GM18909 (cell line): ENCODE measurements around the gene CYP24A1.
"Not testable (repeated sequence)": the region's sequence is repeated elsewhere in the genome, so short reads cannot be mapped to it uniquely, and the experiment has no call there.

Experiments
- ATAC-seq: cut with Tn5 transposase; IDR thresholded peaks from one replicate; pipeline ENCODE4 v1.9.1; 2021; ENCODE audit warnings: mild to moderate bottlenecking; ENCODE audit not compliant: unreplicated experiment, poor library complexity

CYP24A1 gene

DNA sequence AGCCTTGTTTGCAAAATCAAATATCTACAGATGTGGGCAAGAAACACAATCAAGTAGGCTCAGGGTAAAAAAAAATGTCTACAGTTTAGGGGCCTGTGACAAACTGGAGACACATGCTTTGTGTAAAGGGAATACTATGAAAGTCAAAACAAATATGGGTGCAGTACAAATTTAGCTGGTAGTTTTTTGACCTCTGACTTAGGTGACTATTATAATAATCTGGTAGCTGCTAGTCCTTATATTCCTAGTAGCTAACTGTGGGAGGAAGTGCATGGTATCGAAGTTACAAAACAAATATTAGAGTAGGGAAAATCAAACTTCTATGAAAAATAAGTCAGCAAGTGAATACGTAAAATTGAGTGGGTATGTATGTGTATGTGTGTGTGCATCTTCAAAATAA is 35.4 kb downstream of the CYP24A1 start:
- ATAC-seq, result no peak

DNA sequence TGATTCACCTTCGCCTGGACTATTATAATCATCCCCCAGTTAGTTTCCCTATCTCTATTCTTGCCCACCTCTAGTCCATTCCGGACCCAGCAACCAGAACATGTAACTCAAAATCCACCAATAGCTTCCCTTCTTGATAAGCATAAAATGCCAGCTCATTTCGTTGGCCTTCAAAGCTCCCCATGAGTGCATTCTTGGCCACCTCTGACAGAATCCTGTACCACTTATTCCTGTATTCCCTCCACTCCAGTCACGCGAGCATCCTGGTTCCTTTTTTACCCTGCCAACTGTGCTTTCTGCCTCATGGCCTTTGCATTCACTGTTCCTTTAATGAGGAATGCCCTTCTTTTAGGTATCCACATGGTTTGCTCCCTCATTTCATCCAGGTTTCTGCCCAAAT is 36.7 kb downstream of the CYP24A1 start:
- ATAC-seq, result no peak

DNA sequence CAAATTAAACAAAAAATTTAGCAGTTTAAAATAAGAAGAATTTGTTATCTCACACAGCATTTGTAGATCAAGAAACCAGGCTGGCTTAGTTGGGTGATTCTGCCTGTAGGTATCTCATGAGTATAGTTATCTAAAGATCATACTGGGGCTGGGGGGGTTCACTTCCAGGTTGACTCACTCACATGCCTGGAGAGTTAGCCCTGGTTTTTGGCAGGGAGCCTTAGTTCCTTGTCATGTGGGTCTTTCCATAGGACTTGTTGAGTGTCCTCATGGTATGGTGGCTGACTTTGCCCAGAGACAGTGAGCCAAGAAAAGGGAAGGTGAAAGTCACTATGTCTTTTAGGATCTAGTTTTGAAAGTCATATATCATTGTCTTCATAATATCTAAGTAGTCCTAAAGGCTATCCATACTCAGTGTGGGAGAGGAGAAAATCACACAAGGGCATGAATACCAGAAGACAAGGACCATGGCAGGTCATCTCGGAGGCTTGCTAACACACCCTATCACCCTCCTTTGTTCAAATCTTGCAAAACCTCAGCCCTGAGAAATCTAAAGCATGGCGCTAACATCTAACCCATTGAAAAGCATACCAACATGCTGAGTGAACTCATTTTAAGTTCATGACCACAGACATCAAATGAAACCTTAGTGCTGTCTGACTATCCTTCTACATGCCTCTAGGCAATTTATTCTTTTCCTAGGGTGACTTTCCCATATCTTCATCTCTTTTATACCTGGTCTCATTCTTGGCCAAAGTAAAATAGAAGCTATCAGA is 39.2 kb downstream of the CYP24A1 start:
- no peak for ATAC-seq

DNA sequence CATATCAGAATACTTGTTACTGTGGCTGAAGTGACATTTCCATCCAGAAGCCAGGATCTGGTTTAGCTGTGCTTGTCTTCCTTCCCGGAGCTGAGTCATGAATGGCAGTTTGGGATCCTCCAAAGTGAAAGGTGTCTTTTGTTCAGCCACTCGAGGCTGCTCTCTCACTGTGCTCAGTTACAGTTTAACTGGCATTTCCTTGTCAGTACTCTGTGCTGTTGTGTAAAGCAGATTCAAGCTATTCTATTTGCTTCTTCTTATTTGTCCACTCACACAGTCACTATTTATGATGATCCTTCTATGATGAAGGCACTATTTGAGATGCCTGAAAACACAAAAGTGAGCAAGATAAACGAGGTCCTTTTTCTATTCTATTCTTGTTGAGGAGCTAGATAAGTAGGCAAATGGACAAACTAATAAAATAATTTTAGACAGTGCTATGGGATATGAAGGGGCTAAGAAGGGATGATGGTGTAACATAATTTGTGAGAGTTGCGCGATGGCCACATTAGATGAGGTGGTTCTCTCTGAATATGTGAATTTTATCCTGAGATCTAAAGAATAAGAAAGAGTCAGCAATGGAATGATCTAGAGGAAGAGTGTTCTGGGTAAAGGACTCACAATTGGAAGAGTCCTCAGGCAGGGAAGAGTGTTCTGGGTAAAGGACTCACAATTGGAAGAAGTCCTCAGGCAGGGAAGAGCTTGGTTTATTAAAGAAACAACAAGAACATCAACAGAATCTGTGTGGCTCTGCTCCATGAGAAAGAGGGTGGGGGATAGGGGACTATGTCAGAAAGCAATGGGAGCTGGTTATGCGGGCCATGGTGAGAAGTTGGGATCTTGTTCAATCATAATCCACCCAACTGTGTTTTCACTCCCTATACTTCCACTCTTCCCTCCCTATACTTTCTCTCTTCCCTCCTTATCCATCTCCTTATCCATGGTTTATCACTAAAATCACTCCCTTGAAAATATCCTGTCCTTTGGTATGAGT is 40.1 kb downstream of the CYP24A1 start:
- no peak for ATAC-seq

DNA sequence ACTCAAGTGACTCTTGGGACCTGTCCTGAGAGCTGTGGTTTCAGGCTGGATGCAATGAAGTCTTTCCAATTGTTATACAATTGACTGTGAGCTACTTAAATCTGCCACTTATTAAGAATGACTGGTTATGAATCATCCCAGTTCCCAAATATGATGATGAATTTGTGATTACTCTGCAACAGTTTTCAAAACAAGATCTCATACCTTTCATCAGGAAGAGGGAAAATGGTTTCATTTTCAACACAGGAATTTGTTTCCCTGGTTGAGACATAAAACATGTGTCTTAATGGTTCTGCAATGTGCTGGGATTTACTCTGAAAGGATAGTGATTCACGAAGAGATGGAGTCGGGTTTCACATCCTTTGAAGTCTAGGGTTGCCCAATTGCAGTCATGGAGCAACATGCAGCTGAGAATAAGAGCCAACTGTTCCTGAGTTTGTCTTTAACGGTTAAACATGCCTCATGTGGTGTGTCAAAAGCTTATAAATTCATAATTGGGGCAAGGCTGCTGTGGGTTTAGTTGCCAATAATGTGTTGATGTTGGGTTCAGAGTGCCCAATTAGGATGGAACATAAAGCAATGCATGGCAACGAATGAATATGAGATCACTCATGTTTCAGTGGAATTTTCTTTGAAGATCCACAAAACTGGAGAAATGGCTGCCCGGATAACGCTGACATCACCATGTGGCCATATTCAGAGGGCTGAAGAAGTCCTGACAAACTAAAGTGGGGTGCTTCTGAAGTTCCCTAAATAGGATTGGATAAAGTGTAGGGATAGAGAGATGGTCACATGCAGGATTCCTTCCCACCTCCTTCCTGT is 41.0 kb downstream of the CYP24A1 start:
- ATAC-seq, result no peak

DNA sequence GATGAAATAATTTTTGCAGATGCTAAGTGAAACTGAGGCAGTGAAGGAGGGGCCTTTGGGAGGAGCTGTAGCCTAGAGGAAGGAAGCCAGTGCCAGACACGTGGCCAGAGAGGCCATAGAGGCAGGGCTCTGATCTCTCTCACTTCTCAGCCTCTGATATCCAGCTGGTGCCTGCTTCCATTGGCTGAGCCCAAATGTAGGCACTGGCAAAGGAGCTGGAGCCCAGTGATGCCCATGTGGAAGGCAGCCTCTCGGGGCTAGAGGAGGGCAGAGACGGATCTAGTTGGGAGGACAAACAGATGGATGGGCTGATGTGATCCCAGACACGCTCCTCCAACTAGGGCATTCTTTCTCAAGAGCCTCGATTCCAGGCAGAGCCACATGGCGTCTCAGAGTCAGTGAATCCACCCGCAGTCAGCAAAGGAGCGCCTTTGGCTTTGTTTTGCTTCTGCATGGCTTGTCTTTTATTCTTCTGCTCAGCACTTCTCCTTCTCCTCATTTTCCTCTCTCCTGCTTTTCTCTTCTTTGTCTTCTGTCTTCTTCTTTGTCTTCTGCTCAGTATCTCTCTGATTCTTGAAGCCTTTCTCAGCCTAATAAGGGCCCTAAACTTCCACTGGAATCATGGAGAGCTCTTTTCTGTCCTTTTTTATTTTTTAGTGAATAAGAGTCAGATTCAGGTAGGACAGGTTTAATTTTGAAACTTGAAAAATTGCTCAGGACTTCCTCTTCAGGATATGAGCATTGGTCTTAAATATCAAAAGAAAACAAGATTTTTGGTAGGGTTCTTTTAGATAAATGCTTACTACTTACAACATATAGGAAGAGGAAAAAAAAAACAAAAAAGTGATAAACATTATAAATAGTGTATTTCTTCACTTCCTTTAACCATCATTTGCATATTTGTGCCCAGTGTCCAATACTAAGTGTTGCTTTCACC is 41.8 kb downstream of the CYP24A1 start:
- no peak for ATAC-seq

DNA sequence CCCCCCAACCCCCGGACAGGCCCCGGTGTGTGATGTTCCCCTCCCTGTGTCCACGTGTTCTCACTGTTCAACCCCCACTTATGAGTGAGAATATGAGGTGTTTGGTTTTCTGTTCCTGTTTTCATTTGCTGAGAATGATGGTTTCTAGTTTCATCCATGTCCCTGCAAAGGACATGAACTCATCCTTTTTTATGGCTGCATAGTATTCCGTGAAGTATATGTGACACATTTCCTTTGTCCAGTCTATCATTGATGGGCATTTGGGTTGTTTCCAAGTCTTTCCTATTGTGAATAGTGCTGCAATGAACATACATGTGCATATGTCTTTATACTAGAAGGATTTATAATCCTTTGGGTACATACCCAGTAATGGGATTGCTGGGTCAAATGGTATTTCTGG is 42.7 kb downstream of the CYP24A1 start:
- not testable (repeated sequence) for ATAC-seq

DNA sequence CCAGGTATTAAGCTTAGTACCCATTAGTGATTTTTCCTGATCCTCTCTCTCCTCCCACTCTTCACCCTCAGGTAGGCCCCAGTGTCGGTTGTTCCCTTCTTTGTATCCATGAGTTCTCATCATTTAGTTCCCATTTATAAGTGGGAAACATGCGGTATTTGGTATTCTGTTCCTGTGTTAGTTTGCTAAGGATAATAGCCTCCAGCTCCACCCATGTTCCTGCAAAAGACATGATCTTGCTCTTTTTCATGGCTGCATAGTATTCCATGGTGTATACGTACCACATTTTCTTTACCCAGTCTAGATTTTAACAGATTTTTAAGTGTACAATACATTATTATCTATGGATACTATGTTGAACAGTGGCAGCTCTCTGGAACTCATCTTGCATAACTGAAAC is 44.4 kb downstream of the CYP24A1 start:
- no peak for ATAC-seq

DNA sequence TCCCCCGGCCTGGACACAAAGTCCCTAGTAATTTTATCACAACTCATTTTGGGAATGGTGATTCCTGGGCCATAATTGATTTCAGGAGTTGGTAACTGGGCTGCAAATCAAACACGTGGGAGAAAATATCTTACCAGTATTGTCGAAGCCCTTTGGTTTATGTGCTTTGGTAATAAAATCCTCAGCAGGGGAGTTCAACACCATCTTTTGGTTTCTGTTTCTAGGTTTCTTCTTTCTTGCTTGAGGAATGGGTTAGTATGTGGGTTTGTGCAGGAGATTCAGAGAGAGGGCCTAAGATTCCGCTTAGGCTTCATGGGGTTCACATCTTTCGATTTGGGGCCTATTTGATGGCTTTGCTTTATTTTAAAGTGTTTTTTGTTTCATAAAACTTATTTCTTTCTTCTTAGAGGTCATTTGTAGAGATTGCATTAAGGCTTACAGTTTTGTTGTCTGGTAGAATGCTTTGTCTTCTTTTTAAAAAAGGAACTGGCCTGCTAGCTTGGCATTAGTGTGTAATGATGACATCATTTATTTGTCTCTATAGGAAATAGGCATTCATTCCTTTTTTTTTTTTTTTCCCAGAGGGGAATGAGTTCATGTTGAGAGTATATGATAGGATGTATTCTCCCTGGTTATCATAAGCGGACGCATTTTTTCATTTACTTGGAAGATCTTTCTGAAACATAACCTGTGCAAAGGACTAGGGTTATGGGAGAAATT is 45.8 kb downstream of the CYP24A1 start:
- no peak for ATAC-seq

DNA sequence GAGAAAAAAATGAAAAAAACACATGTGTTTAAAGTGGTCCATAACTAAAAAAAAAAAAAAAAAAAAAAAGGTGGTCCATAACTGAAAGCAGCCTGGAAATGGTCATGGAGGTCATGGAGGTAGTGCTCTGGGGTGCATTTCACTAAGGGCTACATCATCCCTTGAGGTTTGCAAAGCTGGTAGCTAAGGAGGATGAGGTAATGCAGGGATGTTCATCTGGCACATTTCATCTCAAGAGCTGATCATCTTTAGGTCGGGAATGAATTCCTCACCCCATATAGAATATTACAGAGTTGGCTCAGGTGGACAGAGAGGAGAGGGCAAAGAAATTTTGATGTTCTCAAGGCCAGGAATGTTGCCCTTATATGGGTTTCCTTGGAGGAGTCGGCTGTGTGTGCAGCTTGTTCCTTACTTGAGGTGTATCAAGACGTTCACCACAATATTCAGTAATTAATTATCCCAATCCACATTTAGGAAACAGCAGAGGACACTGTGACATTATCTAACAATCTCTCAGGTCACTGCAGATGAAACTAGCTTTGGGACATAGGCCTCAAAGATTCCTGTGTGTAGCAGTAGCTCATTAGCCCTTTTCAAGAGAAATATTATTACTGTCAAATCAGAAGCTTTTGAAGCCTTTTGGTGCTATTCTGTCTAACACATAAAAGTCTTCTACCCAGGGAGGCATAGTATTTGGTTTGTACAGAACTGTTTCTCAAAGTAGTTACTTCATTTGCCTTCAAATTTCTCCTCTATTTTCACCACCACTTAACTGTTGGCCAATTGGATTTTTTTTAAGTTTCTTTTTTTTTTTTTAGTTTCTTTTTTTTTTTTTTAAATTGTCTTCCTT is 46.8 kb downstream of the CYP24A1 start:
- no peak for ATAC-seq

DNA sequence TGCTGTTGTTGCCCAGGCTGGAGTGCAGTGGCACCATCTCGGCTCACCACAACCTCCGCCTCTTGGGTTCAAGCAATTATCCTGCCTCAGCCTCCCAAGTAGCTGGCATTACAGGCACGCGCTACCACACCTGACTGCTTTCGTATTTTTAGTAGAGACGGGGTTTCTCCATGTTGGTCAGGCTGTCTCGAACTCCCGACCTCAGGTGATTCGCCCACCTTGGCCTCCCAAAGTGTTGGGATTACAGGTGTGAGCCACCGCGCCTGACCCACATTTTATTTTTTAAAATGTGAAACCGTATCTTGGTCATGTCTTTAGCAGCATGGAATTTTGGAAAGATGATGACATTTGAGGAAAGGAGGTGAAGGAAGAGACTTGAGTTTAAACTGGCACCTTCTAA is 47.5 kb downstream of the CYP24A1 start:
- not testable (repeated sequence) for ATAC-seq

DNA sequence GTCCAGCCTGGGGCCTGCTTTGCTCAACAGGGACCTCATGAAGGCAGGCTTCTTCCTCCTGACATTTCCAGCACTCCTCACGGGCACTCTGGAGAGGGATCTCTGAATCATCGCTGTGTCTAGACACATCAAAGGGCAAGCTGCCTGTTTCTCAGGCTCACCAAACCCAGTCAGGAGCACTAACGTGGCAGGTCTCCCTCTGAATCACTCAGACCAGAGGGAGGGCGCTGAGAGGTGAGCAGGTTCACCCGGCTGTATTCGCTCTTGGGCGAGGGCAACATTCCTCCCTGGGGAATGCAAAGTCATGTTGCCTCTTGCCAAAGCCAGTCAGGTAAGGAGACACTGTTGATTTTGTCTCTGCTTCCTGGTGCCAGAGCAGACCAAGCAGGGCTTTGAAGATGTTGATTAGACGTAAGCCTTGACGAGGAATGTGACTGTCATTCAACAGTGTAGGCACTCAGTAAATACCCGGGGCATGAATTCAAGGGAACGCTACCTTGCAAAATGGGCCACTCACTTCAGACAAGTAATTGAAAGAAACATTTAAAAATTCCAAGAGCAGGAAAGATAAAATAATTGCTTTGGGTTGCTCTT is 50.1 kb downstream of the CYP24A1 start:
- ATAC-seq, result no peak

DNA sequence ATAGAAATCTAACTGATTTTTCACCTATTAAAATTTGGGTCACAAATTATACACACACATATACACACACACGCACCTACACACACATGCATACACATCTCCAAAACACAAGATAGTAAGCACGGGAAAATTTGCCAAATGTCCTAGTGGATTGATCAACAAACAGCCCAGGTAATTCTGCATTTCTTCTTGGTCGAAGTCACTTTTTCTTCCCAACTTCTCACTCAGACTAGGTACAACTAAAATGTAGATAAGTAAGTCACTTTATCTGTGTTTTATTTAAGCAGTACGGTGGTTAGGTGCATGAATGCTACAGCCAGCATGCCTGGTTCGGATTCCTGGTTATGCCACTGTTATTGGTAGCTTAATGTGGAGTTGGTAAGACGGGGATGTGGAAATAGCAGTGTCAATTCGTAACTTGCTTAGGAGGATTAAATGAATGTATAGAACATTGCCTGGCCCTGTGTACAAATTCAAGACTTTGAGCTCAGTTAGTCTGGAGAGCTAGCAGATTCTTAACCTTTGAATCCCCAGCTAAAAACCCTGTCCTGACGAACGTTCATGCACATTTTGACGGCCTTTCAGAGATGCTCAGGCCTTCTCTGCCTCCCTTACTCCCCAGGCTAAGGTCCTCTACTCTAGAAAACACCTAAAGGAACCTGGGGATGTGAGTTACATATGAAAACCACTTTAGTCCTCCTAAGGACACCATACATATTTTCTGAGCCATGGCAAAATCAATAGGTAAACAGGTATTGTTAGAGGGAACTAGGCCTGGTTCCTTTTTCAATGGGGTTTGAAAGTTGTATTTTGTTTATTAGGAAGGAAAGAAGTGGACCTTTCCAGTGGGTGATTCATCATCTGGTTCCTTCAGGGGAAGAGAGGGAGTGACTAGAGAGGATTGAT is 50.9 kb downstream of the CYP24A1 start:
- ATAC-seq, result no peak

DNA sequence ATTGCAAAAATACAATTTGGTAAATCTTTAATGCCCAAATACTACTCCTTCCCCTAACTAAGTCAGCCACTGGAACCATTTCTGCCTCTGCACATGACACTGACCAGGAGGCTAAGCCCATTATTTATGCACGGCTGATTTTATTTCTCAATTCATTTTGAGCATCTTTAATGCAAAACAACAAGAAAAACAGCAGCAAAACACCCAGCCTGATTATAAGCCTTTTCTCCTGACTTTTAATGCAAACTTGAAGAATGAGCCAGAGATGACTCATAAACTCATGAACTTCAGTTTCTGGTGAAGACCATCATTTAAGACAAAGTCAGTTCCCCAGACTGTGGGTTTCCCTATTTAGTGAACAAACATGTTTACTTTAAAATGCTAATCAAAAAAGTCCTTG is 51.6 kb downstream of the CYP24A1 start:
- peak; percentile 62 for ATAC-seq

DNA sequence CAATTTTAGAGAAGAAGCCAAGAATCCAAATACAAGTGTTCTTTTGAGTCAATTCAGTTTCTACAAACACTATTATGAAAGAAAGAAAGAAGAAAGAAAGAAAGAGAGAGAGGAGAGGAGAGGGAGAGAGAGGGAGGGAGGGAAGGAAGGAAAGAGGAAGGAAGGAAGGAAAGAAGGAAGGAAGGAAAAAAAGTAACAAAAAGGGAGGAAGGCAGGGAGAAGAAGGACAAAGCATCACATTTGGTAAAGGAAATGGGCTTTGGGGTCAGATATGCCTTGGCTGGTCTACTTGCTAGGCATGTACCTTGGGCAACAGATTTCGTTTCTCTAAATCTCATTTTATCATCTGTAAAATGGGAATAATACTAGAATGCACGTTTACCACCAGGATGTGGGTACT is 54.0 kb downstream of the CYP24A1 start:
- no peak for ATAC-seq

DNA sequence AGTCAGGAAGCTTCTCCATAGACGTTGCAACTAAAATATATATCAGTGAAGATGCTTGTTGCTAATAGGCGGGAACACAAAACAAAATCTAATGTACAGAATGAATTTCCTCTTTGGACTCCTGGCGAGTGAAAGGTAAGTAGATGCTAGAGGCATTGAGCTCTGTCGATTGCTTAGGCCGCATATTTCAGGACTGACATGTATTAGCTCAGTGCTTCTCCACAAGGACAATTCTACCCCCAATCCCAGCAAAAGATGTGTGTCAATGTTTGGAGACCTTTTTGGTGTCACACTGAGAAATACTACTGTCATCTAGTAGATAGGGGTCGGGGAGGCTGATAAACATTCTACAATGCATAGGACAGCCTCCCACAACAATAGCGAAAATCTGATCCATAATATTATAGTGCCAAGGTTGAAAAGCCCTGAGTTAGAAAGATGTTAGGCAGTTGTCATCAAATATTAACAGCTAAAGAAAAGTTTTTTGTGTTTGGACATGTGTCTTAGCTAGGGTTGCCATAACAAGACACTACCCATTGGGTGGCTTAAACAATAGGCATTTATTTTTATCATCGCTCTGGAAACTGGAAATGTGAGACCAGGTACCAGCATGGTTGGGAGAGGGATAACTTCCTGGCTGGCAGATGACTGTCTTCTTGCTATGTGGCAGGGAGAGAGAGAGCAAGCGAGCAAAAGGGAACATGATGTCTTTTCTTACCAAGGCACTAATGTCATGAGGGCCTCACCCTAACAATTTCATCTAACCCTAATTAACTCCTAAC is 55.4 kb downstream of the CYP24A1 start:
- ATAC-seq, result no peak
